Measurements from ENCODE around the gene NOB1. TPM values are rescaled to one million over a fixed set of nuclear protein-coding genes. Genes with fewer than 3 reads are reported as not detected.
A peak's percentile ranks its signal among the peaks of the same experiment; 100 is the strongest.
"Not testable (repeated sequence)": the region's sequence is repeated elsewhere in the genome, so short reads cannot be mapped to it uniquely, and the experiment has no call there.

Gene NOB1
- total RNA-seq, 1 experiment from 2014 or later, result 31.9 TPM

DNA sequence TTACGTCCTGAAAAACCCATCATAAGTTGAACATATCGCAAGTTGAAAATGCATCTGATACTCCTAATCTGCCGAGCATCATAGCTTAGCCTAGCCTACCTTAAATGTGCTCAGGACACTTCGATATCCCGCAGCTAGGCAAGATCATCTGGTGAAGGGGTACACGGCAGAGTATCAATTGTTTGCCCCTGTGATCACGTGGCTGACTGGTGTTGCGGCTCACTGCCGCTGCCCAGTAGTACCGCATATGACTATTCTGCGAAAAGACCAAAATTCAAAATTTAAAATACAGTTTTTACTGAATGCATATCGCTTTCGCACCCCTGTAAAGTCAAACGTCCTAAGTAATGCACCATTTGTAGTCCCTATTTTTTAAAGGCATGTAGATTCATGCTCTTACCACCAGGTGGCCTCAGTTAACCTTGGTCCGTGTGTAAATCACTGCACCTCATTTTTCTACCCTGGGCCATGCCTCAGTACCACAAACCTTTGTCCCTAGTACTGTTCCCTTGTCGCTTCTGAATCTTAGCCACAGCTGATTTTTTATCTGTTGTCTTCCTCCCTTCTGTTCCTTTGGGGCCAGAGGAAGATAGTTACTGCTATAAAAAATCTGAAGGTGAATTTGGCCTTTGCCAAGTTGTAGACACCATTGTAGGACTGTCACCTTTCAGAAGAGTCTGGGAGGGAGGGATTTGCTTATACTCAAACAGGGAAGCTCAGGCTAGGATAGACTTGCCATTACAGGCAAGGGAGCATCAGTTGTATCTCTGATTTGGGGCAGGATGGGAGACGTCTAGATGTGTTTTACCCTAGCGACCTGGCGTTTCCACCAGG lies 41.8 kb upstream of the NOB1 start:
- intact Hi-C loops (cut with micrococcal nuclease), result loop anchor here (1.0 kb wide), 2 partner anchors 65 to 134 kb away; no protein-coding TSS in a partner anchor
- Histone ChIP-seq H3K9me3 (ENCODE audit: low read length) (no peaks in the 10 kb centered on the region), H3F3A (ENCODE audit: low read length, unreplicated experiment) (no peaks in the 10 kb centered on the region), H3K36me3 (ENCODE audit: low read depth, low read length) (no peaks in the 10 kb centered on the region), H3K4me2 (ENCODE audit: low read length) (peak overlapping the region; percentile 44; the same call in 1 of the 2 replicates), H3K9me2 (replicated peaks; ENCODE audit: low read length) (no peaks in the 10 kb centered on the region), H4K20me1 (ENCODE audit: low read length) (no peaks in the 10 kb centered on the region), H3K9ac (ENCODE audit: low read length) (no peak overlapping the region), H3K4me3 (ENCODE audit: low read length) (no peak overlapping the region), H3K27me3 (ENCODE audit: low read length) (no peaks in the 10 kb centered on the region), H3K79me2 (ENCODE audit: low read length) (no peaks in the 10 kb centered on the region), H2AFZ (ENCODE audit: low read length) (0 out of 2 replicates have a peak overlapping the region, but pooled peaks have one; percentile 34), H3K27ac (ENCODE audit: low read length) (no peak overlapping the region), H3K4me1 (ENCODE audit: insufficient read depth, low read length) (no peaks in the 10 kb centered on the region)
- ChIA-PET POLR2A (ENCODE audit: unreplicated experiment) (no interaction called here), CTCF (no interaction called here)
- peak; percentile 67 for DNase-seq
- TF ChIP-seq EZH2phosphoT487 (IDR thresholded peaks at IDR 0.05; ENCODE audit: borderline replicate concordance, low read length) (no peak), EZH2 (IDR thresholded peaks at IDR 0.05; ENCODE audit: low read length, unreplicated experiment) (no peak)
- TF ChIP-seq, protein P1, sequence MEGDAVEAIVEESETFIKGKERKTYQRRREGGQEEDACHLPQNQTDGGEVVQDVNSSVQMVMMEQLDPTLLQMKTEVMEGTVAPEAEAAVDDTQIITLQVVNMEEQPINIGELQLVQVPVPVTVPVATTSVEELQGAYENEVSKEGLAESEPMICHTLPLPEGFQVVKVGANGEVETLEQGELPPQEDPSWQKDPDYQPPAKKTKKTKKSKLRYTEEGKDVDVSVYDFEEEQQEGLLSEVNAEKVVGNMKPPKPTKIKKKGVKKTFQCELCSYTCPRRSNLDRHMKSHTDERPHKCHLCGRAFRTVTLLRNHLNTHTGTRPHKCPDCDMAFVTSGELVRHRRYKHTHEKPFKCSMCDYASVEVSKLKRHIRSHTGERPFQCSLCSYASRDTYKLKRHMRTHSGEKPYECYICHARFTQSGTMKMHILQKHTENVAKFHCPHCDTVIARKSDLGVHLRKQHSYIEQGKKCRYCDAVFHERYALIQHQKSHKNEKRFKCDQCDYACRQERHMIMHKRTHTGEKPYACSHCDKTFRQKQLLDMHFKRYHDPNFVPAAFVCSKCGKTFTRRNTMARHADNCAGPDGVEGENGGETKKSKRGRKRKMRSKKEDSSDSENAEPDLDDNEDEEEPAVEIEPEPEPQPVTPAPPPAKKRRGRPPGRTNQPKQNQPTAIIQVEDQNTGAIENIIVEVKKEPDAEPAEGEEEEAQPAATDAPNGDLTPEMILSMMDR (conservative IDR thresholded peaks at IDR 0.05; ENCODE audit: low read depth, low read length), result peak; percentile 82
- peak; percentile 76 for ATAC-seq
- no TSS peak for BruUV-seq (replicated peaks)

DNA sequence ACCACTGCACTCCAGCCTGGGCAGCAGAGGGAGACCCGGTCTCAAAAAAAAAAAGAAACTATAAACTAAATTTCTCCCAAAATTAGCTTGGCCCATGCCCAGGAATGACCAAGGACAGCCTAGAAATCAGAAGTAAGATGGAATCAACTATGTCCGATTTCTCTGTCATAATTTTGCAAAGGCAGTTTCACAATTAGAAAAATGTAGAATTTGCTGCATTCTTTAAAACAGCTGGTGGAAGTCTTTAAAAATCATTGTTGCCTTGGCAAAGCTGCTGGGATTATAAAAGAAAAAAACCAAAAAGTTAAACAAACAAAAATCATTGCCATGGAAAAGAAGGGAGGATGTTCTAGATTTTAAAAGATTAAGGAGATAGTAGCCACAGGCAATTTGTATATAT lies 39.8 kb upstream of the NOB1 start:
- BruUV-seq (replicated peaks), result no TSS peak
- intact Hi-C loops (cut with micrococcal nuclease), result no loop called here
- DNase-seq (no peak), ATAC-seq (no peak)
- Histone ChIP-seq H3K27me3 (ENCODE audit: low read length) (no peaks in the 10 kb centered on the region), H3K9me2 (replicated peaks; ENCODE audit: low read length) (no peaks in the 10 kb centered on the region), H3F3A (ENCODE audit: low read length, unreplicated experiment) (no peaks in the 10 kb centered on the region), H3K27ac (ENCODE audit: low read length) (no peak overlapping the region), H3K36me3 (ENCODE audit: low read depth, low read length) (no peaks in the 10 kb centered on the region), H3K4me3 (ENCODE audit: low read length) (no peak overlapping the region), H3K9ac (ENCODE audit: low read length) (no peak overlapping the region), H3K4me2 (ENCODE audit: low read length) (no peak overlapping the region), H4K20me1 (ENCODE audit: low read length) (no peaks in the 10 kb centered on the region), H3K4me1 (ENCODE audit: insufficient read depth, low read length) (no peaks in the 10 kb centered on the region), H3K79me2 (ENCODE audit: low read length) (no peaks in the 10 kb centered on the region), H3K9me3 (ENCODE audit: low read length) (no peaks in the 10 kb centered on the region), H2AFZ (ENCODE audit: low read length) (no peak overlapping the region)
- ChIA-PET POLR2A (ENCODE audit: unreplicated experiment) (no interaction called here), CTCF (interaction anchor here (1.6 kb wide), 1 partner anchor 136 kb away, joined by 7 read pairs; no protein-coding TSS in a partner anchor)
- TF ChIP-seq EZH2 (IDR thresholded peaks at IDR 0.05; ENCODE audit: low read length, unreplicated experiment) (no peak), EZH2phosphoT487 (IDR thresholded peaks at IDR 0.05; ENCODE audit: borderline replicate concordance, low read length) (no peak)
- TF ChIP-seq, protein P1 (conservative IDR thresholded peaks at IDR 0.05; ENCODE audit: low read depth, low read length), result no peak

DNA sequence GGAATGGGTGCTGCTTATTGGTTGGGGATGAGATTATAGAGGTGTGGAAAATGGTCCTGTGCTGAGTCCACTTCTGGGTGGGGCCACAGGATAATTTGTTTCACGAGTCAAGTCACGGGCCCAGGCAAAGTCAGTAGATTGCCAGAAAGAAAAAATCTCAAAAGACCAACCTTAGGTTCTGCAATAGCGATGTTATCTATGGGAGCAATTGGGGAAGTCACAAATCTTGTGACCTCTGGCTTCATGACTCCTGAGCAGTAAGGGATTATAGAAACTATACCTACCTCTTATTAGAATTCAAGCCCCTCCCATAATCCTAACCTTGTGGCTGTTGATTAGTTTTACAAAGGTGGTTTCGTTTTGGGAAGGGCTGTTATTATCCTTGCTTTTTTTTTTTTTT lies 38.8 kb upstream of the NOB1 start:
- H3K4me3 ChIP-seq (ENCODE audit: low read length), result no peak overlapping the region
- no peaks in the 10 kb centered on the region for H3K27me3 ChIP-seq (ENCODE audit: low read length)
- no TSS peak for BruUV-seq (replicated peaks)
- H2AFZ ChIP-seq (ENCODE audit: low read length), result no peak overlapping the region
- no peak overlapping the region for H3K9ac ChIP-seq (ENCODE audit: low read length)
- ChIA-PET POLR2A (ENCODE audit: unreplicated experiment) (no interaction called here), CTCF (no interaction called here)
- H4K20me1 ChIP-seq (ENCODE audit: low read length), result no peaks in the 10 kb centered on the region
- TF ChIP-seq EZH2phosphoT487 (IDR thresholded peaks at IDR 0.05; ENCODE audit: borderline replicate concordance, low read length), result no peak
- TF ChIP-seq, protein P1 (conservative IDR thresholded peaks at IDR 0.05; ENCODE audit: low read depth, low read length), result no peak
- TF ChIP-seq EZH2 (IDR thresholded peaks at IDR 0.05; ENCODE audit: low read length, unreplicated experiment), result no peak
- H3K9me3 ChIP-seq (ENCODE audit: low read length), result no peaks in the 10 kb centered on the region
- H3K27ac ChIP-seq (ENCODE audit: low read length), result no peak overlapping the region
- DNase-seq (no peak), ATAC-seq (no peak)
- no peaks in the 10 kb centered on the region for H3K4me1 ChIP-seq (ENCODE audit: insufficient read depth, low read length)
- intact Hi-C loops (cut with micrococcal nuclease), result no loop called here
- no peaks in the 10 kb centered on the region for H3K9me2 ChIP-seq (replicated peaks; ENCODE audit: low read length)
- H3K4me2 ChIP-seq (ENCODE audit: low read length), result no peak overlapping the region
- no peaks in the 10 kb centered on the region for H3K36me3 ChIP-seq (ENCODE audit: low read depth, low read length)
- no peaks in the 10 kb centered on the region for H3K79me2 ChIP-seq (ENCODE audit: low read length)
- H3F3A ChIP-seq (ENCODE audit: low read length, unreplicated experiment), result no peaks in the 10 kb centered on the region

DNA sequence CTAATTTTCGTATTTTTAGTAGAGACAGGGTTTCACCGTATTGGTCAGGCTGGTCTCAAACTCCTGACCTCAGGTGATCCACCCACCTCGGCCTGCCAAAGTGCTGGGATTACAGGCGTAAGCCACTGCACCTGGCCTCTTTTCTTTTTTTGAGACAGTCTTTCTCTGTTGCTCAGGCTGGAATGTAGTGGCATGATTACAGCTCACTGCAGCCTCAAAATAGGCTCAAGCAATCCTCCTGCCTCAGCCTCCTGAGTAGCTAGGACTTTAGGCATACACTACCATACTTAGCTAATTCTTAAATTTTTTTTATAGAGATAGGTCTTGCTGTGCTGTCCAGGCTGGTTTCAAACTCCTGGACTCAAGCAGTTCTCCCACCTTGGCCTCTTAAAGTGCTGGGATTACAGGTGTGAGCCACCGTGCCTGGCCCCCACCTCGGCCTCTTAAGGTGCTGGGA lies 36.7 kb upstream of the NOB1 start:
- H3K9me2 ChIP-seq (replicated peaks; ENCODE audit: low read length); intact Hi-C loops (cut with micrococcal nuclease); H3K4me3 ChIP-seq (ENCODE audit: low read length); H2AFZ ChIP-seq (ENCODE audit: low read length); H4K20me1 ChIP-seq (ENCODE audit: low read length); H3K36me3 ChIP-seq (ENCODE audit: low read depth, low read length); H3K79me2 ChIP-seq (ENCODE audit: low read length); DNase-seq; H3K9ac ChIP-seq (ENCODE audit: low read length); H3K27ac ChIP-seq (ENCODE audit: low read length); H3K27me3 ChIP-seq (ENCODE audit: low read length); H3K4me1 ChIP-seq (ENCODE audit: insufficient read depth, low read length); H3K9me3 ChIP-seq (ENCODE audit: low read length); POLR2A ChIA-PET (ENCODE audit: unreplicated experiment); H3F3A ChIP-seq (ENCODE audit: low read length, unreplicated experiment); ATAC-seq; H3K4me2 ChIP-seq (ENCODE audit: low read length); CTCF ChIA-PET; BruUV-seq (replicated peaks): not testable (repeated sequence)

Measured in PC-3 (cell line).